ENCODE results near the gene PLEKHA7. TPM values are rescaled to one million over a fixed set of nuclear protein-coding genes. Genes with fewer than 3 reads are reported as not detected.
A peak's percentile ranks its signal among the peaks of the same experiment; 100 is the strongest.

The PLEKHA7 gene
- total RNA-seq, 1 donor from 2014 or later = 45.9 TPM

- H3K27ac ChIP-seq = no peak overlapping the region
Observed at GRCh38 chr11:16780146-16780545, 234.1 kb downstream of the PLEKHA7 start.

GRCh38 chr11:16779436-16779835 is 234.8 kb downstream of the PLEKHA7 start:
- Histone ChIP-seq H3K4me1 (peaks cover 7% of the 10 kb centered on the region), H3K27me3 (no peaks in the 10 kb centered on the region), H3K36me3 (no peaks in the 10 kb centered on the region), H3K27ac (no peak overlapping the region), H3K4me3 (no peak overlapping the region), H3K9me3 (no peaks in the 10 kb centered on the region)
- no peak for DNase-seq (ENCODE audit: extremely low spot score in 2 of 2)
- intact Hi-C loops (cut with DNase I) = no loop called here
- TF ChIP-seq POLR2AphosphoS5 (IDR thresholded peaks at IDR 0.05; ENCODE audit: insufficient read depth in 1 of 2, low read depth in 1 of 2) = no peak
- TF ChIP-seq CTCF (IDR thresholded peaks at IDR 0.05) = no peak
- no peak for TF ChIP-seq POLR2A (IDR thresholded peaks at IDR 0.05)

More at GRCh38 chr11:16780146-16780545, 234.1 kb downstream of the PLEKHA7 start:
- Histone ChIP-seq H3K36me3 (no peaks in the 10 kb centered on the region), H3K27me3 (no peaks in the 10 kb centered on the region), H3K4me1 (peaks cover 7% of the 10 kb centered on the region), H3K9me3 (no peaks in the 10 kb centered on the region), H3K4me3 (no peak overlapping the region)
- TF ChIP-seq POLR2AphosphoS5 (IDR thresholded peaks at IDR 0.05; ENCODE audit: insufficient read depth in 1 of 2, low read depth in 1 of 2) = no peak
- TF ChIP-seq CTCF (IDR thresholded peaks at IDR 0.05) = no peak
- no peak for TF ChIP-seq POLR2A (IDR thresholded peaks at IDR 0.05)
- no peak for DNase-seq (ENCODE audit: extremely low spot score in 2 of 2)
- intact Hi-C loops (cut with DNase I) = no loop called here

GRCh38 chr11:16778876-16779275 is 235.3 kb downstream of the PLEKHA7 start:
- H3K4me1 ChIP-seq = peaks cover 7% of the 10 kb centered on the region
- no peak for DNase-seq (ENCODE audit: extremely low spot score in 2 of 2)
- H3K27ac ChIP-seq = no peak overlapping the region
- H3K9me3 ChIP-seq = no peaks in the 10 kb centered on the region
- intact Hi-C loops (cut with DNase I) = no loop called here
- TF ChIP-seq POLR2A (IDR thresholded peaks at IDR 0.05) = no peak
- TF ChIP-seq CTCF (IDR thresholded peaks at IDR 0.05) = no peak
- no peak for TF ChIP-seq POLR2AphosphoS5 (IDR thresholded peaks at IDR 0.05; ENCODE audit: insufficient read depth in 1 of 2, low read depth in 1 of 2)
- H3K36me3 ChIP-seq = no peaks in the 10 kb centered on the region
- H3K27me3 ChIP-seq = no peaks in the 10 kb centered on the region
- H3K4me3 ChIP-seq = no peak overlapping the region

GRCh38 chr11:16778286-16778685 is 235.9 kb downstream of the PLEKHA7 start:
- TF ChIP-seq POLR2AphosphoS5 (IDR thresholded peaks at IDR 0.05; ENCODE audit: insufficient read depth in 1 of 2, low read depth in 1 of 2) = no peak
- no peak for TF ChIP-seq CTCF (IDR thresholded peaks at IDR 0.05)
- TF ChIP-seq POLR2A (IDR thresholded peaks at IDR 0.05) = no peak
- DNase-seq (ENCODE audit: extremely low spot score in 2 of 2) = peak in 1 of 2 donors; percentile 78
- no peaks in the 10 kb centered on the region for H3K9me3 ChIP-seq
- H3K27ac ChIP-seq = no peak overlapping the region
- H3K4me1 ChIP-seq = peaks cover 7% of the 10 kb centered on the region
- H3K27me3 ChIP-seq = no peaks in the 10 kb centered on the region
- intact Hi-C loops (cut with DNase I) = no loop called here
- H3K36me3 ChIP-seq = no peaks in the 10 kb centered on the region
- H3K4me3 ChIP-seq = no peak overlapping the region

GRCh38 chr11:16777613-16777975 is 236.6 kb downstream of the PLEKHA7 start:
- peaks cover 7% of the 10 kb centered on the region for H3K4me1 ChIP-seq
- H3K27ac ChIP-seq = no peak overlapping the region
- intact Hi-C loops (cut with DNase I) = no loop called here
- no peaks in the 10 kb centered on the region for H3K27me3 ChIP-seq
- no peak overlapping the region for H3K4me3 ChIP-seq
- DNase-seq (ENCODE audit: extremely low spot score in 2 of 2) = no peak
- H3K9me3 ChIP-seq = no peaks in the 10 kb centered on the region
- H3K36me3 ChIP-seq = no peaks in the 10 kb centered on the region
- TF ChIP-seq POLR2AphosphoS5 (IDR thresholded peaks at IDR 0.05; ENCODE audit: insufficient read depth in 1 of 2, low read depth in 1 of 2) (no peak), POLR2A (IDR thresholded peaks at IDR 0.05) (no peak)

Measured in vagina (tissue), 2 donors.